Stimulated activated CD4-positive, alpha-beta T cell treated with anti-CD3 and anti-CD28 coated beads, Interleukin-4, amount 100 ng/mL, for 4 hours (primary cell): Measurements from ENCODE around the gene SLC9A5.

Source experiments
- DNase-seq, 2 experiments: peaks; one replicate each; pipeline ENCODE4 v3.0.0-alpha.2; 2020

SLC9A5 gene, protein sequence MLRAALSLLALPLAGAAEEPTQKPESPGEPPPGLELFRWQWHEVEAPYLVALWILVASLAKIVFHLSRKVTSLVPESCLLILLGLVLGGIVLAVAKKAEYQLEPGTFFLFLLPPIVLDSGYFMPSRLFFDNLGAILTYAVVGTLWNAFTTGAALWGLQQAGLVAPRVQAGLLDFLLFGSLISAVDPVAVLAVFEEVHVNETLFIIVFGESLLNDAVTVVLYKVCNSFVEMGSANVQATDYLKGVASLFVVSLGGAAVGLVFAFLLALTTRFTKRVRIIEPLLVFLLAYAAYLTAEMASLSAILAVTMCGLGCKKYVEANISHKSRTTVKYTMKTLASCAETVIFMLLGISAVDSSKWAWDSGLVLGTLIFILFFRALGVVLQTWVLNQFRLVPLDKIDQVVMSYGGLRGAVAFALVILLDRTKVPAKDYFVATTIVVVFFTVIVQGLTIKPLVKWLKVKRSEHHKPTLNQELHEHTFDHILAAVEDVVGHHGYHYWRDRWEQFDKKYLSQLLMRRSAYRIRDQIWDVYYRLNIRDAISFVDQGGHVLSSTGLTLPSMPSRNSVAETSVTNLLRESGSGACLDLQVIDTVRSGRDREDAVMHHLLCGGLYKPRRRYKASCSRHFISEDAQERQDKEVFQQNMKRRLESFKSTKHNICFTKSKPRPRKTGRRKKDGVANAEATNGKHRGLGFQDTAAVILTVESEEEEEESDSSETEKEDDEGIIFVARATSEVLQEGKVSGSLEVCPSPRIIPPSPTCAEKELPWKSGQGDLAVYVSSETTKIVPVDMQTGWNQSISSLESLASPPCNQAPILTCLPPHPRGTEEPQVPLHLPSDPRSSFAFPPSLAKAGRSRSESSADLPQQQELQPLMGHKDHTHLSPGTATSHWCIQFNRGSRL

DNA sequence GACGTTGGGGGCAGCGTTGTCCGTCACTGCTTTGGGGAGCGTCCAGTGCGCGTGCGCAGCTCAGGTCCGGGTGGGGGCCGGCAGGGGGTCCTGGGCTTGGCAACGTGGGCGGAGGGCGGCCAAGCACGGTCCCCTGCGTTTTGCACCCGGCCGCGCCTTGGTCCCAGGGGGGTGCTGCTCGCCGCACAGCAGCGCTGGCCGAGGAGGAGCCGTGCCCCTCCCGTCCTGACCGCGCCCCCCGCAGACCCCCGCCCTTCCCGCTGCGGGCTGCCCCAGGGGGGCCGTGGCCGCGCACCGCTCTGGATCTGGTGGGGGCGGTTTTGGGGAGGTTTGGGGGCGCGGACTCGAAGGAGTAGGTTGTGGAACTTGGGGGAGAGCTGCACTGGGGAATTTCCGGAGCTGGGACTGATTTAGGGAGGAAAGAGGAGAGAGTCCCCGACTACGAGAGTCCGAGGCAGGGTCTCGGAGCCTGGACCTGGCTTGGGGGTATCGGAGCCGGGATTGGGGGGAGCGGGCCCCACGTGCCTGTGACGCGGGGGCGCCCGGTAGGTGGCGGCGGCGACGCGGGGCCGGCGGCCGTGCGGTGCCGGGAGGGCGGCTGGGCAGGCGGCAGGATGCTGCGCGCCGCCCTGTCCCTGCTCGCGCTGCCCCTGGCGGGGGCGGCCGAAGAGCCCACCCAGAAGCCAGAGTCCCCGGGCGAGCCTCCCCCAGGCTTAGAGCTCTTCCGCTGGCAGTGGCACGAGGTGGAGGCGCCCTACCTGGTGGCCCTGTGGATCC is at the start of gene SLC9A5:
Gene SLC9A5, plus strand, starts transcription at position 579 of the 777 bp plus-strand sequence. Its CDS starts 36 bp downstream, at position 615.
- peak in 1 of 2 experiments; percentile 28 for DNase-seq

DNA sequence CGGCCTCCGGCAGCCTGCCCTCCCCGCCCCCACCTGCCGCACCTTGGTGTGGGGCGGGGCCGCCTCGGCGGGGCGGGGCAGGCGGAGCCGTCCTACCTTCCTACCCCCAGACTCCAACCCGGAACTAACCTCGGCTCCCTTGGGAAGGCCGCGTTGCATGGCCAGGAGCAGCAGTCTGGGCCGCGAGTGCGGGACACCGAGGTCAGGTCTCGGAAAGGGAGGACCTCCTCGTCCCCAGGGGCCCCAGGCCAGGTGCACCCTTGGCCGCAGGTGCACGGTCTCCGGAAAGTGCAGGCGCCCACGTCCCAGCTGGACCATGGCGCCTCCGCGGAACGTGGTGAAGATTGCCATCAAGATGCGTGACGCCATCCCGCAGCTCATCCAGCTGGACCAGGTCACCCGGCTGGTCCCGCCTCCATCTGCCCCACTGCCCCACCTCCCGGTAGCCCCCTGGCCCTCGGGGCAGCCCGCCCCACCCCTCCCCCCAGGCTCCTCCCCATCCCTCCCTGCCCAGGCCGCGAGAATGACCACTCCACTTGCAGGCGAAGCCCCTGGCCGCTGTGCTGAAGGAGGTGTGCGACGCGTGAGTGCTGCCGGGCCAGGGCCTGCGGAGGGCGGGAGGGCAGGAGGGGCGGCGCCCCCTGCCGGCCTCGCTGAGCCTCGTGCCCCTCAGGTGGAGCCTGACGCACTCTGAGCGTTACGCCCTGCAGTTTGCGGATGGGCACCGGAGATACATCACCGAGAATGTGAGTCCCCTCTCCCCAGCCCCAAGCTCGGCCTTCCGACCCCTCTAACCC is 49.6 kb upstream of the SLC9A5 start, which contains the start of gene ELMO3:
Gene ELMO3, plus strand, starts transcription at position 121 of the 797 bp plus-strand sequence. Its CDS starts 196 bp downstream, at position 317.
- no peak for DNase-seq

DNA sequence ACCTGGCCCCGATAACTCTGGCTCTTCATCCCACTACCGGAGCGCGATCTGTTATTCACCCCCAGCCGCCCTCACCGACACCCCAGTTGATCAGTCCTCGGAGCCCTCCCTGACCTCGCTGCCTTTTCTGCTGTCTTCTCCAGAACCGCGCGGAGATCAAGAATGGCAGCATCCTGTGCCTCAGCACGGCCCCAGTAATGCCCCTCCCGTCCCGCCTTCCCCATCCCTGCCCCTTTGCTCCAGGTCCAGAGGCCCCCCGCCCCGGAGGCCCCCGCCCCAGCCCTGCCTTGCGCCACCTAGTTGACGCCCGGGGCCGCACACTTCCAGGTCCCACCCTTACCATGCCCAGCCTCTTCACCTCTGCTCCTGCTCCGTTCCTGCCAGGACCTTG is 49.0 kb upstream of the SLC9A5 start:
- DNase-seq: no peak

DNA sequence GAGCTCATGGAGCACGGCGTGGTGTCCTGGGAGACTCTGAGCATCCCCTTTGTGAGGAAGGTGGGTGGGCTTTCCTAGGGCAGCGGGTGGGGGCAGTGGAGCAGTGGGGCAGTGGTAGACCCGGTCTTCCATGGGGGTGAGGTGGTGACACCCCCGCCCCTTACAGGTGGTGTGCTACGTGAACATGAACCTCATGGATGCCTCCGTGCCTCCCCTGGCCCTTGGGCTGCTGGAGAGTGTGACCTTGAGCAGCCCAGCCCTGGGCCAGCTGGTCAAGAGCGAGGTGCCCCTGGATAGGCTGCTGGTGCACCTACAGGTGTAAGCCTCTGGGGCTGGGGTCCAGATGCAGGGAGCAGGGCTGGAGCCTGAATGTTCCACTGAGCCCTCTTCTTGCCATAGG is 48.3 kb upstream of the SLC9A5 start:
- no peak for DNase-seq

DNA sequence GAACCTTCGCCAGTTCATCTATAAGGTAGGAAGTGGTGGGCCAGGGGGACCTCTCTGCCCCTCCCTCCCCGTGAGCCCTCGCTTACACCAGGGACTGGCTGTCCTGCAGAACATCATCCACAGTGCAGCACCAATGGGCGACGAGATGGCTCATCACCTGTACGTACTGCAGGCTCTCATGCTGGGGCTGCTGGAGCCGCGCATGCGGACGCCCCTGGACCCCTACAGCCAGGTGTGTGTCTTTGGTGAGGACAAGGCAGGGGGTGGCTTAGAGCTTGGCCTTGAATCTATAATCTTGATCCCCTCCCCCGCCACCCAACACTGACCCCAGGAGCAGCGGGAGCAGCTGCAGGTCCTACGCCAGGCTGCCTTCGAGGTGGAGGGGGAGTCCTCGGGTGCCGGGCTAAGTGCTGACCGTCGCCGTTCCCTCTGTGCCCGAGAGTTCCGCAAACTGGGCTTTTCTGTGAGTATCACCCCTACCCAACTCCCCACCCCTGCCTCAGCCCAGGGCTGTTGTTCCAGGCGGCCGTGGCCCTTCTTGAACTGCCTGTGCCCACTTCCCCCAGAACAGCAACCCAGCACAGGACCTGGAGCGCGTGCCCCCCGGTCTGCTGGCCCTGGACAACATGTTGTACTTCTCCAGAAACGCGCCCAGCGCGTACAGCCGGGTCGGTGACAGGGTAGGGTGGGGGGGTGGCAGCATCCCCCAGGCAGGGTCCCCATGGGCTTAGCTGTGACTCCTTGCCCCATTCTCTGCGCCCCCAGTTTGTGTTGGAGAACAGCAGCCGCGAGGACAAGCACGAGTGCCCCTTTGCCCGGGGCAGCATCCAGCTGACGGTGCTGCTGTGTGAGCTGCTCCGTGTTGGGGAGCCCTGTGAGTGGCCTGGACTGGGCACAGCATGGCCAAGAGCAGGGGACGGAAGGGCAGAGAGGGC is 47.1 kb upstream of the SLC9A5 start:
- no peak for DNase-seq

DNA sequence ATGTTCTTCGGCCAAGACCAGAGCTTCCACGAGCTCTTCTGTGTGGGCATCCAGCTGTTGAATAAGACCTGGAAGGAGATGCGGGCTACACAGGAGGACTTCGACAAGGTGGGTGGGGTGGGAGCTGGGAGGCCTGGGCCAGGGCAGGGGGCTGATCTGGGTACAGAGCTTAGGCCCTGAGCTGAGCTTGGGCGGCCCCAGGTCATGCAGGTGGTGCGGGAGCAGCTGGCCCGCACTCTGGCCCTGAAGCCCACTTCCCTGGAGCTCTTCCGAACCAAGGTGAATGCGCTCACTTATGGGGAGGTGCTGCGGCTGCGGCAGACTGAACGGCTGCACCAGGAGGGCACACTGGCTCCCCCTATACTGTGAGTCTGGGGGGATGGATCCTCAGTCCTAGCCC is 46.4 kb upstream of the SLC9A5 start:
- DNase-seq: no peak

DNA sequence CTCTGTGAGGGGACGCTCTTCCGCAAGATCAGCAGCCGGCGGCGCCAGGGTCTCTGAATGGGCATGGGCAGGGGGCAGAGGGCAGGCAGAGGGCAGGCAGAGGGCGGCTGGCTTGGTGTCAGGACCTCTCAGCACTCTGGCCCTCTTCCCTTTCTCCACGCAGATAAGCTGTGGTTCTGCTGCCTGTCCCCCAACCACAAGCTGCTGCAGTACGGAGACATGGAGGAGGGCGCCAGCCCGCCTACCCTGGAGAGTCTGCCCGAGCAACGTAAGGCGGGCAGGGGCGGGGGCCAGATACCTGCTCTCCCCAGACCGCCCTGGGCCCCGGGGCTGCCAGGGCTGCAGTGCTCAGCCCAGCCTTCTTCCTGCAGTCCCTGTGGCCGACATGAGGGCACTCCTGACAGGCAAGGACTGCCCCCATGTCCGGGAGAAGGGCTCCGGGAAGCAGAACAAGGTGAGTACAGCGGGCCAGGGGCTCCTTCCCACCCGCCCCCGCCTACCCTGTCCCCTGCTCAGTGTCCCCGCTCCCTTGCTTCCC is 45.8 kb upstream of the SLC9A5 start:
- no peak for DNase-seq

DNA sequence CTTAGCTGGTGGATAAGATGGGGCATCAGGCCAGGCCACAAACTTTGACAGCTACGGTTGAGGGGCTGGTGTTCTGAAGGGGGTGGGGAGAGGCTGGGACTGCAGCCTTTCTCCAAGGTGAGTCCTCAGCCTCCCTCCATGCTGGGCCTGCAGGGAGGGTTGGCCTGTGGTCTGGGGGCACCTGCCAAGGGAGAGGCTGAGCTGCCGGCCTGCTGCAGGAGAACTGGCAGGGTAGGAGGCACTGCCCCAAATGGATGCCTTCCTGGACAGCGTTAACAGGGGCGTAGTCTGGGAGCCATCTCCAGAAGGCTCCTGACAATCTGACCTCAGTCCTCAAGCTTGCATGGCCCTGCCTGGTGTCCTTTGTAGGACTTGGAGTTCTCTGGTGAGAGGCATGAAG is 44.7 kb upstream of the SLC9A5 start:
- DNase-seq: no peak

DNA sequence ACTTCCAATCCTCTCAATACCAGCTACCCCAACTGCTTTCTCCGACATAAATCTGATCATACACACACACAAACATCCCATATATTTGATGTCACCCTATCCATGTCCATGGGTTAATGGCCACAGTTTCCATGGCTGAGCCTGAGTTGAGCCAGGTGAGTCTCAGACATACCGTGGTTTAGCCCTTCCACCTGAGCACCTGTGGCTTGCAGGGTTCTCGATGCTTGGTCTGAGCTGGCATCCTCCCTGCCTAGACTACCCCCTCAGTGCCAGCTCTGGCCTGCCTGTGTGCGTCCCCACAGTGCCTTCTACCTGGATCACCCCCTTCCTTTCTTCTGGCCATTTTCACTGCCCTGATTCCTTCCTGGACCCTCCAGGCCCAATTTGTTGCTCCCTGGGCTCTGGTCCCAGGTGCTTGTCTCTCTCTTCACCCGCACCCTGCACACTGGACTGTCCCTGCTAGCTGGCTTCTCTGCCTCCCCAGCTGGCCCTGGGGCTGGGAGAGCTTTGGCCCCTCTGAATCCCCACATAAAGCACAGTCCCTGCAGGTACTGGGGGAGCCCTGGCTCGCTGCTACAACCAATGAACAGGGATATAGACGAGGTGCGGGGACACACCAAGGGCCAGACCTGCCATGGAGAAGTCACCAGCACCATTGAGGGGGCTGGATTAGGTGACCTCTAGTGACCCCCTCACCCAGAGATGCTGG is 42.5 kb upstream of the SLC9A5 start:
- no peak for DNase-seq

DNA sequence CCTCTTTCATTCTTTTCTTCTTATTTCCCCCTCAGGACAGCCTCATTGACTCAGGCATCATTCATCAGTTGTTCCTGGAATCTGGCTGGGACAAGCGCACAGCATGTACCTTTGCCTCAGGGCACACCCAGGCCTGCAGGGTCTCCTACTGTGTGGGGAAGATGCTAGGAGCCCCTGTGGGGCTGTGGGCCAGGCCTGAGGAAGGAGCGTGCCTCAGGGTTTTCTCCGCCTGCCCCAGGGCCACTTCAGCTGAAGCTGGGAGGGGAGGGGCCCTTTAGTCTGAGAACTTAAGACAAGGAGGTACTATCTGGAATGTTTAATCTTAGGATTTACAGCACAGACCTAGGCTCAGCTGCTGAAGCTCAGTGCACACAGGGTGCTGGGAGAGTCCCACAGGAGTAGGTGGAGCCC is 41.9 kb upstream of the SLC9A5 start:
- DNase-seq: no peak

DNA sequence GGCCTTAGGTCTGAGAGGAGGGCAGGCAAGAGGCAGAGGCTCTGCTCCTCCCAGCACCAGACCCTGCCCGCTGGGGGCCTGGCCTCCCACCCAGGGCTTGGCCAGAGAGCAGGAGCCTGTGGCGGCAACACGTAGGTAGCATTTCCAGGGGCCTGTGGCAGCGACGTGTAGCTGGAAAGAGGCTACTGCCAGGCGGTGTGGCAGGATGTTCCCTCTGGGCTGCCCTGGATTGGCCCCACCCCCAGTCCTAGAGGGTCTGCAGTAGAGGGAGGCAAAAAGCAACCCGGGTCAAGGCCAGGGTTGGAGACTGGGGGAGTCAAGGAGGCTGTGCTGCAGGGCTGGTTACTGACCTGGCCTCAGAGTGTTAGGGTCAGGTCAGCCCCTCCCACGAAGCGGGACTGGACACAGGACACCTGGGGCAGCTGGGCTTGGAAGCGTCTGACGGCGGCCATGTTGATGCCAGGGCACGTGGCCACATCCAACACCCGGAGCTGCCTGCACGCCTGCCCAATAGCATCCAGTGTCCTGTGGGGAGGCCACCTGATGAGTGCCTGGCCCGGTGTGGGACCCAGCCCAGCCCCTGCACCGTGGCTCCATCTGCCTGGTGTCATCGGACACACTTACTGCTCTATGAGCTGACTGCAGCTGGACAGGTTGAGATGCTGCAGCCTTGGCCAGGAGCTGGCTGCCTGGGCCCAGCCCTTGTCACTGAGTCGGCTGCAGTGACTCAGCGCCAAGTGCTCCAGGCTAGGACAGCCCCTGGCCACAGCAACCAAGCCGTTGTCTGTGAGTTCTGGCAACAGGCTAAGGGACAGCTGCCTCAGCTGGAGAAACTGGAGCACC is 41.3 kb upstream of the SLC9A5 start:
- DNase-seq: no peak

DNA sequence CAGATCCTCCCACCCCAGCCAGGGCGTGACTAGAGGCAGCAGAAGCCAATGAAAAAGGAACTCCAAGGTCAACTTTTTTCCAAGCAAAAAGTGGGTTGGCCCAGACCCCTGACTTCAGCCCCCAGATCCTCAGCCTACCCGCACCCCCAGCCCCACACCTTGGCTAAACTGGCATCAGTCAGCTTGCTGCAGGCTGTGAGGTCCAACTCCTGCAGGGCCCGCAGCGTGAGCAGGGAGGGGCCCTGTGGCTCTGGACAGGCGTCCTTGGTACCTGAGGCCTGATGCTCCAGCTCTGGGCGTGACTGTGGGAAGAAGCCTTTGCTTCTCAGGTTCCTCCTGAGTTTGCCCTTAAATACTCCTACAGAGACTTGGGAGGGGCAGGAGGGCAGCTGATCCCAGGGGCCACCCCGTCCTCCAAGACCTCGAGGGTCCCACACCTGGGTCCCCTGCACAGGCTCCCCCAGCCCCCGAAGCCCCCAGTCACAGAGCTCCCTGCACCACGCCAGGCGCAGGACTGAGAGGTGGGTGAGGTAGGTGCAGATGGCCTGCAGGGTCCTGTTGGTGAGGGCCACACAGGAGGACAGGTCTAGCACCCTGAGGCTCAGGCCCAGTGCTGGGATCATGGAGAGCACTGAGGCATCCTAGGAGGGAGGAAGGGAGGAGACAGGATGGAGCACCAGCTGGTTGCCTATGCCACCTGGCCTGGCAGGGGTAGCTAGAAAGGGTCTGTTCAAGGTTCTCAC is 40.5 kb upstream of the SLC9A5 start:
- no peak for DNase-seq

DNA sequence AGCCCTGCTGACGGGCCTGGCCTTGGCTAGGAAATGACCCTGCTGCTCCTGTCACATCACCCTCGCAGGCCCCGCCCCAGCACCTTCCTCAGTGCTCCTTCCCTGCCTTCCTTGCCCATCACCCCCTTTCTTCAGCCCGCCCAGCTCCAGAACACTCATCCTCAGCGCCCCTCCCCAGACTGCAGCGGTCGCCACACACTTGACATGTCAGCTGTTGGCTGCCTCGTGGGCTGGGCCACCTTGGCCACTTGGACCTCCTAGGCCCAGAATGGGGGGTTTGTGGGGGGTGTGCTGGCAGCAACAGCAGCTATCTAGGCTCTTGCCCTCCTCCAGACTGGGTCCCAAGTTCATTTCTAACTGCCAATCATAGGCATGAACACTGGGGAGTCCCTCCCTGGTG is 39.2 kb upstream of the SLC9A5 start:
- DNase-seq: no peak

DNA sequence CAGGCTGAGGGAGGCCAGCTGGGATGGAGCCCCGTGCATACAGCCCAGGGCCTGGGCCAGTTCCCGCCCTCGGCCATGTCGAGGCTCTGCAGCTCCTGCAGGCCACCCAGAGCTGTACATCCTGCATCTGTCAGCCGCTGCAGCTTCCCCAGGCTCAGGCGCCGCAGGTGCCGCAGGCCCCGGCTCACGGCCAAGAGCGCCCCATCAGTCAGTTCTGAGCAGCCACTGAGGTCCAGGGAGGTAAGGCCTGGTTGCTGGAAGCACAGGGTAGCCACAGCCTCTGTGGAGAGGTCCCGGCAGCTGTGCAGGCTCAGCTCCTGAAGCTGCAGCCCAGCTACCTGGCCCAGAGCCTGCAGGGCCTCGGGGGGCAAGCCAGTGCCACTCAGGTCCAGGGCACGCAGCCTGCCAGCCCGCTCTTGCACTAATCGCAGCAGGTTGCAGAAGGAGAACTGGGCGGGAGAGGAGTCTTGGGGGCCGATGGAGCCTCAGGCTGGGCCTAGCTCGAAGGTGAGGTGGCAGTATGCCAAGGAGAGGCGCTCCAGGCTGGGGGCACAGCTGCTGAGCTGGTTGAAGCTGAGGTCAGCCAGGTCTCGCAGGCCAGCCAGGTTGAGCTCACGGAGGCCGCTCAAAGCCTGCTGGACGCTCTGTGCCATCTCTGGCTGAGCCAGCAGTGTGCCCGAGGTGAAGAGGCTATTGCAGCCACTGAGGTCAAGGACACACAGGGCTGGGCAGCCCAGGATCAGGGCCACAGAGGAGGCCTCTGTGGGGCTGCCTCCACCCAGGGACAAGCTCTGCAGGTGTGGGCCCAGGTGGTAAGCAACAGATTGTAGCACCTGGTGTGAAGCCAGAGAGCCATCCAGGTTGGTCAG is 38.5 kb upstream of the SLC9A5 start:
- no peak for DNase-seq

DNA sequence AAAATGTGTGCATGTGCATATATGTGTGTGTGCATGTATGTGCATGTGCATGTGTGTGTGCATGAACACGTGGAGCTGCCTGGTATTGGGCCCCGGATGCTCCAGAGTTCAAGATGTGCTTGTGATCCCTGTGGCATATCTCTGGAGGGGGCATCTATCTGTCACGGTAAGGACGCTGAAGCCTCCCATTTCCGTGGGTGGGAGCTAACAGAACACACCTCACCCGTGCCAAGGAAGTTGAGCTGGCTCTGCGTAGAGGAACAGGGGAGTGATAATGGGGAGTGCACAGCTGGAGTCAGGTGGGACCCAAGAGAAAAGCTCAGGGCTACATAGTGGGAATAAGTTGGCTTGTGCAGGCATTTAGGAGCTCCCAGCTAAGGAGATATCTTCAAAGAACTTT is 37.1 kb upstream of the SLC9A5 start:
- DNase-seq: no peak

DNA sequence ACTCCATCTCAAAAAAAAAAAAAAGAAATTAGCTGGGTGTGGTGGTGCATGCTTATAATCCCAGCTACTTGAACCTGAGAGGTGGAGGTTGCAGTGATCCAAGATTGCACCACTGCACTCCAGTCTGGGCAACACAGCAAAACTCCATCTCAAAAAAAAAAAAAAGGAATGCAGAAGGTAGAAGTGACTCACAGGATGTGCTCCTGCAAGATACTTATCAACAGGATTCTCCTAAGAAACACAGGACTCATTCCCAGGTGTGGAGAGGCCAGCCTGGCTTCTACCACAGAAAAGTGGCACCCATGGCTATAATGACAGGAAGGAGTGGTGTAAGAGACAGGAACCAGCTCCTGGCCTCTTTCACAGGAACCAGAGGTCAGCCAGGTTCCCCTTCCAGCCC is 36.0 kb upstream of the SLC9A5 start:
- no peak for DNase-seq
